VCaP (cell line): ENCODE measurements around the gene CAMK2A.

Experiments
- H3K27ac ChIP-seq: fragments of 450-650 bp; 2 replicates; pipeline ENCODE4 v1.5.1; 2017
- CTCF ChIP-seq: fragments of 450-650 bp; conservative IDR thresholded peaks from 2 replicates; pipeline ENCODE4 v1.5.1; 2017; ENCODE audit warnings: mild to moderate bottlenecking, moderate library complexity

CAMK2A gene

GRCh38 chr5:150227606-150228273, 61.8 kb downstream of the CAMK2A start:
- no peak overlapping the region for H3K27ac ChIP-seq
- no peak for TF ChIP-seq CTCF

- no peak overlapping the region for H3K27ac ChIP-seq
- TF ChIP-seq CTCF: no peak
These were observed 62.5 kb downstream of the CAMK2A start for GRCh38 chr5:150227036-150227435.

GRCh38 chr5:150224483-150225027, 65.0 kb downstream of the CAMK2A start:
- H3K27ac ChIP-seq: no peak overlapping the region
- TF ChIP-seq CTCF: no peak

- no peak for TF ChIP-seq CTCF
These were observed 66.1 kb downstream of the CAMK2A start for GRCh38 chr5:150223474-150223873.

GRCh38 chr5:150222906-150223305, 66.7 kb downstream of the CAMK2A start:
- H3K27ac ChIP-seq: no peak overlapping the region
- TF ChIP-seq CTCF: no peak

More at GRCh38 chr5:150223474-150223873, 66.1 kb downstream of the CAMK2A start:
- H3K27ac ChIP-seq: no peak overlapping the region

- no peak for TF ChIP-seq CTCF
- H3K27ac ChIP-seq: no peak overlapping the region
These were observed 68.1 kb downstream of the CAMK2A start for GRCh38 chr5:150221471-150221870.

GRCh38 chr5:150219861-150220260, 69.7 kb downstream of the CAMK2A start:
- H3K27ac ChIP-seq: no peak overlapping the region
- no peak for TF ChIP-seq CTCF
